NB4 (cell line): Measurements from ENCODE around the gene LAMA5.

Experiments used
- CTCF ChIP-seq: IDR thresholded peaks from one replicate; pipeline ENCODE4 v1.5.1; 2012; ENCODE audit warnings: low read depth, low read length
- MAX ChIP-seq: IDR thresholded peaks from 2 replicates; pipeline ENCODE4 v1.6.1; 2011; ENCODE audit warnings: low read depth, low read length
- MYC ChIP-seq: IDR thresholded peaks from 2 replicates; pipeline ENCODE4 v1.6.1; 2011; ENCODE audit warnings: low read depth, low read length
- POLR2A ChIP-seq: IDR thresholded peaks from 2 replicates; pipeline ENCODE4 v1.6.1; 2011; ENCODE audit warnings: mild to moderate bottlenecking; ENCODE audit not compliant: insufficient read length; ENCODE audit errors: extremely low read depth

- TF ChIP-seq POLR2A (no peak), CTCF (no peak), MYC (no peak), MAX (no peak)
Measured at GRCh38 chr20:62288535-62289105, 78.5 kb downstream of the LAMA5 start.
